CMK (cell line): ENCODE results near the gene MRPL51.

Source experiments
- DNase-seq: peaks from one replicate; pipeline ENCODE4 v3.0.0-alpha.2; 2010; ENCODE audit warnings: low read depth

Gene MRPL51

GRCh38 chr12:6461401-6462233 lies 31.4 kb downstream of the MRPL51 start:
- DNase-seq, result peak; percentile 81

GRCh38 chr12:6460751-6461371 lies 32.2 kb downstream of the MRPL51 start:
- no peak for DNase-seq

- no peak for DNase-seq
Observed at GRCh38 chr12:6459004-6459337, 34.1 kb downstream of the MRPL51 start.

GRCh38 chr12:6458281-6459003 lies 34.6 kb downstream of the MRPL51 start:
- DNase-seq, result no peak

GRCh38 chr12:6457220-6457945 lies 35.7 kb downstream of the MRPL51 start:
- DNase-seq, result no peak

- DNase-seq, result no peak
Observed at GRCh38 chr12:6452944-6453630, 40.0 kb downstream of the MRPL51 start.

GRCh38 chr12:6452245-6452943 lies 40.7 kb downstream of the MRPL51 start:
- DNase-seq, result no peak

GRCh38 chr12:6451348-6452244 lies 41.5 kb downstream of the MRPL51 start, which contains the start of gene TAPBPL:
TSS of gene TAPBPL (plus strand) at chr12:6452042. CDS start at chr12:6452249, 207 bp downstream.
- DNase-seq, result peak; percentile 85

- no peak for DNase-seq
Observed at GRCh38 chr12:6450869-6451347, 42.2 kb downstream of the MRPL51 start.

- DNase-seq, result no peak
Observed at GRCh38 chr12:6450091-6450868, 42.8 kb downstream of the MRPL51 start.

- no peak for DNase-seq
Observed at GRCh38 chr12:6444704-6445688, 48.1 kb downstream of the MRPL51 start, which contains the start of gene CD27. TSS of gene CD27 (plus strand) at chr12:6444955. CDS start at chr12:6445096, 141 bp downstream.

- DNase-seq, result no peak
Observed at GRCh38 chr12:6444031-6444430, 49.0 kb downstream of the MRPL51 start.

- no peak for DNase-seq
Observed at GRCh38 chr12:6443361-6443983, 49.6 kb downstream of the MRPL51 start.

GRCh38 chr12:6442836-6443235 lies 50.2 kb downstream of the MRPL51 start:
- DNase-seq, result no peak
